Keratinocyte (primary cell): ENCODE data around the gene RAMACL.

Source experiments
- EZH2 ChIP-seq: IDR thresholded peaks from one replicate; pipeline ENCODE4 v1.6.1; 2012; ENCODE audit warnings: inconsistent platforms, mild to moderate bottlenecking, low read length, moderate library complexity
- TF ChIP-seq, protein P1 (sequence below), 3 experiments: IDR thresholded peaks in 1 of 3; conservative IDR thresholded peaks in 1 of 3; optimal IDR thresholded peaks in 1 of 3; 2 replicates in 2 of 3; 3 replicates in 1 of 3; pipeline versions ENCODE3 to v1.5.1; 2011; ENCODE audit warnings: low read length in 3 of 3, mild to moderate bottlenecking in 3 of 3, moderate library complexity in 2 of 3, control low read depth in 1 of 3, inconsistent platforms in 1 of 3; ENCODE audit not compliant: insufficient read depth in 2 of 3; ENCODE audit errors: extremely low read depth in 1 of 3

DNA sequence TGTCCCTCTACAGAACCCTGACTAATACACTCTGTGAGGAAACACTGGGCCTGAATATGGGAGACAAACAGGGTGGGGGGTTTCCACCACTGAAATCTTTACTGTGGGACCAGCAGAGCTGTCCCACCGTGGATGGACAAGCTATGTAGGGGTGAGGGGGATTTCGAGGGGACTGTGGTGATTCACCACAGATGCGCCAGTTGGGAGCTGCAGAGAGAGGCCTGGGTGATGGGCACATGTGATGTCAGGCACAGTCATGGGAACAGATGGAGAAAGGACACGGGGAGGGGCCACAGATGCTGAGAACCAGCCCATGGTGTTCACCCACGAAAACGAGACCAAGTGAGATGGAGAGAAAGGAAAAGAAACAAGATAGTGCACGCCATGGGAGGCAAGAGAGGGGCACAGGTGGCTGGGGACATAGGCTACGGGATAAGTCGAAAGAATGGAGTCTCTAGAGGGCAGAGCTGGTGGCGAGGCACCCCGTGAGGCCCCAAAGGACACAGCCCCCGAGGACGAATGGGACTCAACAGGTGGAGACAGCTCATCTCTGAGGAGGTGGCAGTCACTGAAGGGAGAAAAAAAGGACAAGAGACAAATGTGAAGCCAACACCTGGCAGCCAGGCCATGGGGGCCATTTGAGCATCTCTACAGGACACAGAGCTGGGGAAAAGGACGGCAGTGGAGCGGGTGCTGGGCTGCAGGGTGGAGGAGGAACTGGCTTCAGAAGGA lies 10.5 kb upstream of the RAMACL start:
- TF ChIP-seq, protein P1, sequence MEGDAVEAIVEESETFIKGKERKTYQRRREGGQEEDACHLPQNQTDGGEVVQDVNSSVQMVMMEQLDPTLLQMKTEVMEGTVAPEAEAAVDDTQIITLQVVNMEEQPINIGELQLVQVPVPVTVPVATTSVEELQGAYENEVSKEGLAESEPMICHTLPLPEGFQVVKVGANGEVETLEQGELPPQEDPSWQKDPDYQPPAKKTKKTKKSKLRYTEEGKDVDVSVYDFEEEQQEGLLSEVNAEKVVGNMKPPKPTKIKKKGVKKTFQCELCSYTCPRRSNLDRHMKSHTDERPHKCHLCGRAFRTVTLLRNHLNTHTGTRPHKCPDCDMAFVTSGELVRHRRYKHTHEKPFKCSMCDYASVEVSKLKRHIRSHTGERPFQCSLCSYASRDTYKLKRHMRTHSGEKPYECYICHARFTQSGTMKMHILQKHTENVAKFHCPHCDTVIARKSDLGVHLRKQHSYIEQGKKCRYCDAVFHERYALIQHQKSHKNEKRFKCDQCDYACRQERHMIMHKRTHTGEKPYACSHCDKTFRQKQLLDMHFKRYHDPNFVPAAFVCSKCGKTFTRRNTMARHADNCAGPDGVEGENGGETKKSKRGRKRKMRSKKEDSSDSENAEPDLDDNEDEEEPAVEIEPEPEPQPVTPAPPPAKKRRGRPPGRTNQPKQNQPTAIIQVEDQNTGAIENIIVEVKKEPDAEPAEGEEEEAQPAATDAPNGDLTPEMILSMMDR (optimal IDR thresholded peaks at IDR 0.05 in 1 of 3, IDR thresholded peaks at IDR 0.05 in 1 of 3, conservative IDR thresholded peaks at IDR 0.05 in 1 of 3; ENCODE audit: extremely low read depth in 1 of 3, insufficient read depth in 2 of 3, low read length in 3 of 3): no peak
- no peak for TF ChIP-seq EZH2
